Measurements from ENCODE around the gene AP5M1.

AP5M1 gene

GRCh38 chr14:57287745-57288144 lies 19.0 kb downstream of the AP5M1 start:
- no peak for DNase-seq (ENCODE audit: low spot score)
- TF ChIP-seq, protein P1, sequence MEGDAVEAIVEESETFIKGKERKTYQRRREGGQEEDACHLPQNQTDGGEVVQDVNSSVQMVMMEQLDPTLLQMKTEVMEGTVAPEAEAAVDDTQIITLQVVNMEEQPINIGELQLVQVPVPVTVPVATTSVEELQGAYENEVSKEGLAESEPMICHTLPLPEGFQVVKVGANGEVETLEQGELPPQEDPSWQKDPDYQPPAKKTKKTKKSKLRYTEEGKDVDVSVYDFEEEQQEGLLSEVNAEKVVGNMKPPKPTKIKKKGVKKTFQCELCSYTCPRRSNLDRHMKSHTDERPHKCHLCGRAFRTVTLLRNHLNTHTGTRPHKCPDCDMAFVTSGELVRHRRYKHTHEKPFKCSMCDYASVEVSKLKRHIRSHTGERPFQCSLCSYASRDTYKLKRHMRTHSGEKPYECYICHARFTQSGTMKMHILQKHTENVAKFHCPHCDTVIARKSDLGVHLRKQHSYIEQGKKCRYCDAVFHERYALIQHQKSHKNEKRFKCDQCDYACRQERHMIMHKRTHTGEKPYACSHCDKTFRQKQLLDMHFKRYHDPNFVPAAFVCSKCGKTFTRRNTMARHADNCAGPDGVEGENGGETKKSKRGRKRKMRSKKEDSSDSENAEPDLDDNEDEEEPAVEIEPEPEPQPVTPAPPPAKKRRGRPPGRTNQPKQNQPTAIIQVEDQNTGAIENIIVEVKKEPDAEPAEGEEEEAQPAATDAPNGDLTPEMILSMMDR (IDR thresholded peaks at IDR 0.05; ENCODE audit: extremely low read depth, insufficient read depth, missing control alignments), result no peak
- in situ Hi-C loops (cut with MboI; ENCODE audit: low pct_unique_long_range_greater_than_20kb, low sequenced_read_pairs, unreplicated experiment), result no loop called here

- DNase-seq (ENCODE audit: low spot score), result no peak
- TF ChIP-seq, protein P1 (IDR thresholded peaks at IDR 0.05; ENCODE audit: extremely low read depth, insufficient read depth, missing control alignments), result no peak
- in situ Hi-C loops (cut with MboI; ENCODE audit: low pct_unique_long_range_greater_than_20kb, low sequenced_read_pairs, unreplicated experiment), result no loop called here
Observed at GRCh38 chr14:57290751-57291150, 22.0 kb downstream of the AP5M1 start.

GRCh38 chr14:57291692-57292647 lies 23.2 kb downstream of the AP5M1 start:
- in situ Hi-C loops (cut with MboI; ENCODE audit: low pct_unique_long_range_greater_than_20kb, low sequenced_read_pairs, unreplicated experiment), result no loop called here
- TF ChIP-seq, protein P1 (IDR thresholded peaks at IDR 0.05; ENCODE audit: extremely low read depth, insufficient read depth, missing control alignments), result no peak
- DNase-seq (ENCODE audit: low spot score), result no peak

DNA sequence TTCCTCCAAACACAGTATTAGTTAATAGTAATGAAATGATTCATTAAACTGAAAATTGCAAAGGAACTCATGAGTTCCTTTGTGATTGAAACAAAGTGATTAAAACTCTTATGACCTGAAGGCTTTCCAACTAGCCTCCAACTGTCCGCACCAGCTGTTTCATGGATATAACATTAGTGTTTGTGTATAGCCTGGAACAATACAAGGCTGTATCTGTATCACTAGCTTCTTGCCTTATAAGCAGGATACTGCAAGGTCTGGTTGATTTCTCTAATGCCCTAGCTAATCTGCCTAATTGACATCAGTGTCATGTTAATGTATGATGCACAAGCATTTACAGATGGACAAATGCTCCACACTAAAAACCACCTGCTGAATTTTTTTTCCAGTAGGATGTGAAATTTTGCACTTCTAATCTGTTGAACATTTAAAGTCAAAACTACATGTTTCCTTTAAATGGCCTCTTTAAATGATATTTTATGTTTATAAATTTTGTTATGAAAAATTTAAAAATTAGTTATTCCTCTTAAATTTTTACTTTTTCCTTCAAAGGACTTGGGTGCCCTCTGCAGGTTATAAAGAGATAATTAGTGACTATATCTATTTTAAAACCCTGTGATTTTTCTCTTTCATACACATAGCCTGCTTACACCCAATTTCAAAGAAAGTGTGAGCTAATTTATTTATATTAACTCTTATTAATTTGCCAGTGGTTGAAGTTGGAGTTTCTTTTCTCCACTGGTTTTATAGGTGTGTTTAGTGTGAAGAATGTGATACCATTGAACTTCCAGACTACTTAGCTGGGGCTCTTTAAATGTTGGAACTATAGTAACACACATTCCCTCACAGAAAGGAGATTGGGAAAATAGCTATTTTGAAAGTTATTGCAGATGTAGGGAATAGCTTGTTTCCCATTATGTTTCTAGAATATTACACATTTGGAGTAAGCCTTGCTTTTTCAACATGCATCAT lies 25.4 kb downstream of the AP5M1 start:
- in situ Hi-C loops (cut with MboI; ENCODE audit: low pct_unique_long_range_greater_than_20kb, low sequenced_read_pairs, unreplicated experiment), result no loop called here
- no peak for DNase-seq (ENCODE audit: low spot score)
- TF ChIP-seq, protein P1 (IDR thresholded peaks at IDR 0.05; ENCODE audit: extremely low read depth, insufficient read depth, missing control alignments), result no peak

- in situ Hi-C loops (cut with MboI; ENCODE audit: low pct_unique_long_range_greater_than_20kb, low sequenced_read_pairs, unreplicated experiment), result no loop called here
- DNase-seq (ENCODE audit: low spot score), result no peak
- TF ChIP-seq, protein P1 (IDR thresholded peaks at IDR 0.05; ENCODE audit: extremely low read depth, insufficient read depth, missing control alignments), result no peak
Observed at GRCh38 chr14:57295239-57295638, 26.5 kb downstream of the AP5M1 start.

DNA sequence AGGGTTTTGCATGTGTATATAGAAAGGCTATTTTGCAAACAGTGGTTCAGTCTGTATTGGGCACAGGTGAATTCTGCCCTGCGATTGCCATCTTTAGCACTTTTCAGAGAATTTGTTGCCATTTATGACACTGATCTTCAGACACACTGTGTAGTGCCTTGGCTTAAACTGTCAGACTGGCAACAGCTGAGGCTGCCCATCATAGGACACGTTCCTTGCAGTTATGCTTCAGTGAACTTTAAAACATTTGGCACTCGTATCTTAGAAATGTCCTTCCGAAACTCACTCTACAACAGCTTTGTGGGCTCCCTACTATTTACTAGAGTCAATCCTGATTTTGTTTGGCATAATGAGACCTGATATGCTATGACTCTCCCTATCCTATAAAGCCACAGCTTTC lies 29.1 kb downstream of the AP5M1 start:
- DNase-seq (ENCODE audit: low spot score), result no peak
- TF ChIP-seq, protein P1 (IDR thresholded peaks at IDR 0.05; ENCODE audit: extremely low read depth, insufficient read depth, missing control alignments), result no peak
- in situ Hi-C loops (cut with MboI; ENCODE audit: low pct_unique_long_range_greater_than_20kb, low sequenced_read_pairs, unreplicated experiment), result no loop called here
